GM19324 (cell line): ENCODE results near the gene PLCXD3.

Experiments
- ATAC-seq: cut with Tn5 transposase; IDR thresholded peaks from one replicate; pipeline ENCODE4 v1.9.1; 2021; ENCODE audit warnings: mild to moderate bottlenecking, moderate library complexity; ENCODE audit not compliant: unreplicated experiment, low FRiP score

Gene PLCXD3

GRCh38 chr5:41291323-41291722 lies 219.1 kb downstream of the PLCXD3 start:
- ATAC-seq, result no peak

DNA sequence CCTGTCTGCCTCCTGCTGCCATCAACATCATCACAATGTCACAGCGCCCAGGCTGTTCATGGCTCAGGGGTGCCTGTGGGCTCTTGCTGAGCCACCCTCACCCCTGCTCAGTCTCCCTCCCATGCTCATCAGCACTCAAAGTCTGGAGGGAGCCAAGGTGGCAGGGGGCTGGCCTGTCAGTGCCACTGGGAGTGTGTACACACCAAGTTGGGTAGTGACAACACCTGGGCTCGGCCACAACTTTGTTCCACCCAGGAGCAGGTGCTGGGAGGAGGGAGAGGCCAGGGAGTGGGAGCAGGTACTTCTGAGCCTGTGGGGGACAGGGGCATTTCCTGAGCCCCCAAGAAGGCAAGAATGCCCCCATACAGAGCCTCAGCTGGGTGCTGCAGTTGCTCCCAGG lies 219.6 kb downstream of the PLCXD3 start:
- no peak for ATAC-seq

DNA sequence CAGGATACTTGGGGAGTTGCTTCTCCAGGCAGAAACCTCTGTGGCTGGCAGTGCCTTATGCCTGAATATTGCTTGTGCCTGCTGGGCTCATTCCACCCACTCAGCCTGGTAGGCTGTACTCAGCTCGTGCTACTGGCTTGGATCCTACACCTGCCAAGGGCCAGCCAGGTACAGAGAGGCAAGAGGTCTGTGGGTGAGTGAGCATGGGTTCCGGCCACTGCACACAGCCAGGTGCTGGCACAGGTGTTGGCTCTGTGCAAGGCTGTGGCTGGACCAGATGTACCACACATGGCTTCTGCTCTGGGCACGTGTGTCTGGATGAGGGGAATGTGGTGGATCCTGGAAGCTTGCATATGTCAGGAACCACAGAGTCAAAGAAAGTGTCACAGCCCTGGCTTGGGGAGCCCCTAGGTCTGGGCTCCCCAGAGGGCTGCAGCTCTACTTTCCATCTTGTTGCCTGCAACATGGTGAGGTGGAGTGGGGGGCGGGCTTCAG lies 220.4 kb downstream of the PLCXD3 start:
- ATAC-seq, result no peak

- no peak for ATAC-seq
Observed at GRCh38 chr5:41286696-41287095, 223.7 kb downstream of the PLCXD3 start.

DNA sequence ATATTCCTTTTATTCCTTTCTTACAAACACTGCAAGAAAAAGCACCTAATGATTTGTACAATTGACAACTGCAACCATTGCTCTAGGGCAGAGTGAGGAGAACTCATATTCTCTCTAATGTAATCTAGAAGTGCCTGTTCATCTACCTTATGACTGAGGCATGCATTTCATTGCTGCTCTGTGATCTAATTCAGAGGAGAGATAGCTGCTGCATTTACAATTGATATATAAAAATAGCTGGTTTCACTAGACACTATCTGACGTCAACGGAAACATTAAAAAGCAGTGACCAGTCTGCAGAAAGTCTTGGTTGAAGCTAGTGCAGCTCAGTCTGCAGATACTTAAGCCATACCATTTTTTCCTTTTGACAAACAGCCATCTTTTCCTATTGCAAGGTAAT lies 224.2 kb downstream of the PLCXD3 start:
- no peak for ATAC-seq

DNA sequence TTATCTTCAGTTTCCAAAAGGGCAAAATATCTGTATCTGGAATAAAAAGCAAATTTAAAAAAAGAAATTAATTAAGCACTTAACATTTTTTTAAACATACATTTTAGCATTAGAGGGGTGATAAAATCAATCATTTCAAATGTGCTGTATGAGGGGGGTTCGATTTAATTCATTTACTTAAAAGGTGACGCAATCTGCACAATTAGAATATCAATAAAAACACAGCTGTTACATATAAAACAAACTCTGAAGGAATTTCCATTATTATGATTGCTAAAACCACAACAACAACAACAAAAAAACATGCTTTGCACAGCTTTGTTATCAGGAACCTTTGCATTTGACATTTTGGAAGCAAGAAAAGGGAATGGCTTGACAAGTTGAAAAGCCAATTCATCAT lies 225.5 kb downstream of the PLCXD3 start:
- ATAC-seq, result no peak

GRCh38 chr5:41281215-41281810 lies 229.1 kb downstream of the PLCXD3 start:
- peak; percentile 64 for ATAC-seq

DNA sequence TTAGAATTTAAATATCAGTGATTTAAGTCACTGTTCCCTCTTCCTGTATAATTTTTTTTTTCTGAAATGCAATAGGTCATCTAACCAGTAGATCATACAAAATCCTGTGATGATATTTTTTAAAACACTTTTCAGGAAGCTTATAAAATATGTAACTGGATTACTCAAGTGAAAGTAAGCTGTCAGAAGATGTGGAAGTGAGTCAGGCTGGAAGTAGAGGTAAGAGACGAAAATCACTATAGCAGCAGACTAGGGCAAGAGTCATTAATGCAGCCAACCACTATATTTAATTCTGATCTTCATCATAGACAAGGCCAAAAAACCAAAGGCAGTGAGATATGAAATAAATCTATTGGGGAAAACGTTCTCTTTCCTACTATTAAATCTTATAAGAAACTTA lies 231.4 kb downstream of the PLCXD3 start:
- no peak for ATAC-seq

GRCh38 chr5:41277476-41278245 lies 232.7 kb downstream of the PLCXD3 start:
- ATAC-seq, result no peak

GRCh38 chr5:41275813-41276512 lies 234.4 kb downstream of the PLCXD3 start:
- ATAC-seq, result peak; percentile 82

DNA sequence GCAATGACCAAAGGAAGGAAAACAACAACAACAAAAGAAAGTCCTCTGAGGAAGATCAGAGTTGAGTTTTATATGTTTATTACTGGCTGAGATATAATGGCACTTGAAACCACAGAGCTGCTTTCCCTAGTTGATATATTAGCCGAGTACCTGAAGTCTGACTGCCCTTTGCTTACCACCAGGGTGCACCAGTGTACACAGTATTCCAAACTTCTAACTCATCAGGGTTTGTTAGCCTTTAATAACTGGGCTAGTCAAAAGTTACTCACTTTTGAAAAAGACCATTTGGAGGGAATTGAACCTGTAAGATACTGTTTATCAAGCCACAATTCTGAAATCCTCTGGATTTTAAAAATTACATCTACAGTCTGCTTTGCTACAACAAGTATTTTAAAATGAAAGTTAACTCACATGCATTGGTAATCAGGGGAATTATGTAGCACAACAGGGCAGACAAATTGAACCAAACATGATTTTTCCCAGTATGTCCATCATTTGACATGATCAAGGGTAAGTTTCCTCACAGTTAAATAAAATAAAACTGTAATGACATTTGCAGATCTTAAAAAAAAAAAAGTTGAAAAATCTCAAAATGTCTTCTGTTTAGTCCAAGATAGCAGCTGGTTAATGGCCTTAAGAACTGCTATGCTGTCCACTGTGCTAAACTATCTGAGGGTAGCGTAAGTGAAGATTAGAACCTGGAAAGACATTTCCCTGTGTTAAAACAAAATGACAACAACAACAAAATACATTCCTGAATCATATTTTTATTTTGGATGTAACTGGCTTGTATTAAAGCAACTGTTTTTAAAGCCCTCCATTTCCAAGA lies 239.8 kb downstream of the PLCXD3 start:
- ATAC-seq, result peak; percentile 86

- no peak for ATAC-seq
Observed at GRCh38 chr5:41268894-41269293, 241.5 kb downstream of the PLCXD3 start.

GRCh38 chr5:41266377-41266776 lies 244.0 kb downstream of the PLCXD3 start:
- ATAC-seq, result no peak

DNA sequence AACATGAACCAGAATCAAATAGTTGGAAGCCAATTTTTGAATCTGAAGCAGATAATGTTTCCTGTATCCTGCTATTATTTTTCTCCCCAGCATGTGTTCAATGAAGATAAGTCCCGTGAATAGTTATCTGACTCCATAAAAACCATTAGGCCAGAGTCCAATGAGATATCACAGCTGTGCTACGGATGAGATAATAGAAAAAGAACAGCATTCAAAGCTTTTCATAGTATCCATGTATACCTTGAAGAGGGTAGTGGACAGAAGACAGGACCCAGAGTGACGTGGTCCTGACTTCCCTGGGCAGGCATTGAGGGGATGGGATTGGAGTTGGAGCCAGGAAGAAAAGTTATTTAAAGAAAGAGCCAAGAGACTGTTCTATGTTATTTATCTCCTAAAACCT lies 246.4 kb downstream of the PLCXD3 start:
- no peak for ATAC-seq

DNA sequence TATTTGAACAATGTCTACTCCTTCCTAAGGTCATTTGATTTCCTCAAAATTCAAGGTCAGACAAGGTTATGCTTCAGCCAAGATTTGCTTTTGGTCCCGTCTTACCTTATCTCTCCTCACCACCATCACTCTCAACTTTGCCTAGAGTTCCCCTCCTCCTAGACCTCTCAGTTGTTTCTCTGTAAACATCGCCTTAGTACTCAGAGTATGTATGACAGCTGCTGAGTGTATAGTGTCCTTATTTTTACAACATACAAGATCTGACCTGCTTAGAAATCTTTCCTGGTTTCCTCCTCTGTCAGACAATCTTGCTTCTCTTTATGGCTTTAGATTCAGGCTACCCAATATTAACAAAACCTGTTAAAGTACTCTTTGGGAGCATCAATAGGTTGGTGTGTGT lies 247.1 kb downstream of the PLCXD3 start:
- ATAC-seq, result no peak
